ENCODE results near the gene FAM181A.

GRCh38 chr14:93905623-93906022, 21.5 kb upstream of the FAM181A start:
- TF ChIP-seq CTCF (IDR thresholded peaks at IDR 0.05) = no peak
- no peak for TF ChIP-seq POLR2AphosphoS5 (IDR thresholded peaks at IDR 0.05)
- no peak for TF ChIP-seq POLR2A (IDR thresholded peaks at IDR 0.05)
- no peak for TF ChIP-seq EP300 (IDR thresholded peaks at IDR 0.05)

Data from stomach (tissue), 4 donors.